ENCODE results near the gene UBE2J1.

- TF ChIP-seq ARNTL (CRISPR knock-in tag; IDR thresholded peaks at IDR 0.05; ENCODE audit: borderline replicate concordance, low read depth): no peak
- no peak for TF ChIP-seq ISL1 (CRISPR knock-in tag; IDR thresholded peaks at IDR 0.05)
- TF ChIP-seq ZC3H10 (CRISPR knock-in tag; IDR thresholded peaks at IDR 0.05): no peak
Observed at GRCh38 chr6:89310929-89311328, 41.6 kb downstream of the UBE2J1 start.

Data from SK-N-SH treated with all-trans-retinoic acid at 6 μM for 48 hours (cell line).